Measurements from ENCODE around the gene BEST4. TPM values are rescaled to one million over a fixed set of nuclear protein-coding genes. Genes with fewer than 3 reads are reported as not detected.

BEST4 gene
- total RNA-seq, 2 experiments from 2014 or later: 0.44 to 3.1 TPM

GRCh38 chr1:44777547-44777946 lies 10.4 kb downstream of the BEST4 start:
- Histone ChIP-seq H3K79me2 (ENCODE audit: insufficient read depth, low read depth, low read length) (peaks cover 54% of the 10 kb centered on the region), H3K27ac (ENCODE audit: low read depth, low read length, poor library complexity, severe bottlenecking) (peak overlapping the region; percentile 68)
- POLR2A ChIA-PET: interaction anchor here (0.7 to 4.4 kb wide), 4 partner anchors 29 to 65 kb away, joined by 3 to 22 read pairs (median 10); no protein-coding TSS in a partner anchor

GRCh38 chr1:44776730-44777068 lies 11.3 kb downstream of the BEST4 start:
- Histone ChIP-seq H2AFZ (ENCODE audit: low read length) (no peak overlapping the region), H3K9me3 (ENCODE audit: low read length) (no peaks in the 10 kb centered on the region), H3K79me2 (ENCODE audit: insufficient read depth, low read depth, low read length) (peaks cover 54% of the 10 kb centered on the region), H3K36me3 (ENCODE audit: insufficient read depth, low read length) (peaks cover 62% of the 10 kb centered on the region), H3K4me1 (ENCODE audit: insufficient read depth, low read length, poor library complexity, severe bottlenecking) (peaks cover 32% of the 10 kb centered on the region), H3K9me2 (ENCODE audit: insufficient read depth, low read length) (no peaks in the 10 kb centered on the region), H3K4me2 (ENCODE audit: low read length) (peak overlapping the region; percentile 93), H3K4me3 (ENCODE audit: low read depth, low read length, poor library complexity, severe bottlenecking) (peak overlapping the region; percentile 99), H3K27ac (ENCODE audit: low read depth, low read length, poor library complexity, severe bottlenecking) (peak overlapping the region; percentile 68), H4K20me1 (ENCODE audit: insufficient read depth, low read length) (peaks cover 10% of the 10 kb centered on the region)
- BruUV-seq (replicated peaks): no TSS peak
- no peak for TF ChIP-seq CTCF (conservative IDR thresholded peaks at IDR 0.05; ENCODE audit: low read length)
- TF ChIP-seq EZH2phosphoT487 (IDR thresholded peaks at IDR 0.05; ENCODE audit: borderline replicate concordance, low read depth, low read length): no peak
- intact Hi-C loops (cut with micrococcal nuclease; ENCODE audit: unreplicated experiment): no loop called here
- CTCF ChIA-PET (ENCODE audit: unreplicated experiment): interaction anchor here (0.6 to 1.0 kb wide), 2 partner anchors 8 to 48 kb away, joined by 3 to 4 read pairs; no protein-coding TSS in a partner anchor
- POLR2A ChIA-PET: interaction anchor here (1.0 to 4.4 kb wide), 6 partner anchors 7 to 64 kb away, joined by 5 to 33 read pairs (median 16); partner anchors contain the start of gene RNU5D-1
- no peak for DNase-seq (ENCODE audit: low spot score)

More at GRCh38 chr1:44777547-44777946, 10.4 kb downstream of the BEST4 start:
- TF ChIP-seq EZH2phosphoT487 (IDR thresholded peaks at IDR 0.05; ENCODE audit: borderline replicate concordance, low read depth, low read length) (no peak), CTCF (conservative IDR thresholded peaks at IDR 0.05; ENCODE audit: low read length) (no peak)
- H3K36me3 ChIP-seq (ENCODE audit: insufficient read depth, low read length): peaks cover 69% of the 10 kb centered on the region
- H4K20me1 ChIP-seq (ENCODE audit: insufficient read depth, low read length): peaks cover 10% of the 10 kb centered on the region
- H3K4me1 ChIP-seq (ENCODE audit: insufficient read depth, low read length, poor library complexity, severe bottlenecking): peaks cover 32% of the 10 kb centered on the region
- CTCF ChIA-PET (ENCODE audit: unreplicated experiment): no interaction called here
- H3K4me2 ChIP-seq (ENCODE audit: low read length): peak overlapping the region; percentile 93
- no peaks in the 10 kb centered on the region for H3K9me2 ChIP-seq (ENCODE audit: insufficient read depth, low read length)
- H3K4me3 ChIP-seq (ENCODE audit: low read depth, low read length, poor library complexity, severe bottlenecking): peak overlapping the region; percentile 99
- BruUV-seq (replicated peaks): no TSS peak
- no peak overlapping the region for H2AFZ ChIP-seq (ENCODE audit: low read length)
- intact Hi-C loops (cut with micrococcal nuclease; ENCODE audit: unreplicated experiment): no loop called here
- no peak for DNase-seq (ENCODE audit: low spot score)
- no peaks in the 10 kb centered on the region for H3K9me3 ChIP-seq (ENCODE audit: low read length)
